ENCODE measurements around the gene EIF2B2.

DNA sequence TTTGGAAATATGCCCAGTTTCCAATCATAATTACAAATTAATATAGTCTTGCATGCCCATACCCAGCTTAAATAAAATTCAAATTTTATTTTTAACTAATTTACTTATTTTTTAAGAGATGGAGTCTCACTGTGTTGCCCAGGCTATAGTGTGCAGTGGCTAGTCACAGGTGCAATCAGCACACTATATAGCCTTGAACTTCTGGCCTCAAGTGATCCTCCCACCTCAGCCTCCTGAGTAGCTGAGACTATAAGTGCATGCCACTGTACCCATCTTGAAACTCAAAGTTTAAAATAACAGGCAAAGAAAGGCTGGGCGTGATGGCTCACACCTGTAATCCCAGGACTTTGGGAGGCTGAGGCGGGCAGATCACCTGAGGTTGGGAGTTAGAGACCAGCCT, 38.2 kb downstream of the EIF2B2 start:
- TF ChIP-seq POLR2AphosphoS5 (IDR thresholded peaks at IDR 0.05; ENCODE audit: low read depth, low read length) (no peak), POLR2A (IDR thresholded peaks at IDR 0.05; ENCODE audit: low read depth, low read length) (no peak), SPI1 (IDR thresholded peaks at IDR 0.05; ENCODE audit: low read depth, low read length) (no peak), TAF1 (IDR thresholded peaks at IDR 0.05; ENCODE audit: low read depth, low read length) (no peak), PAX5 (IDR thresholded peaks at IDR 0.05; ENCODE audit: insufficient read depth, low read length, severe bottlenecking) (no peak), POU2F2 (IDR thresholded peaks at IDR 0.05; ENCODE audit: low read depth, low read length) (no peak)
